AG10803 (cell line): ENCODE results near the gene HS1BP3.

Experiments used
- DNase-seq: peaks from one replicate; pipeline ENCODE4 v3.0.0; 2010; ENCODE audit warnings: low read depth
- H3K4me3 ChIP-seq: 2 replicates; pipeline ENCODE4 v1.5.1; 2011; ENCODE audit warnings: mild to moderate bottlenecking, low read length, control low read depth
- TF ChIP-seq, protein P1 (sequence below): conservative IDR thresholded peaks from 2 replicates; pipeline ENCODE4 v1.5.1; 2011; ENCODE audit warnings: mild to moderate bottlenecking, low read length, control low read depth, inconsistent platforms

The HS1BP3 gene

GRCh38 chr2:20674309-20674965, 23.5 kb upstream of the HS1BP3 start:
- no peak overlapping the region for H3K4me3 ChIP-seq
- TF ChIP-seq, protein P1, sequence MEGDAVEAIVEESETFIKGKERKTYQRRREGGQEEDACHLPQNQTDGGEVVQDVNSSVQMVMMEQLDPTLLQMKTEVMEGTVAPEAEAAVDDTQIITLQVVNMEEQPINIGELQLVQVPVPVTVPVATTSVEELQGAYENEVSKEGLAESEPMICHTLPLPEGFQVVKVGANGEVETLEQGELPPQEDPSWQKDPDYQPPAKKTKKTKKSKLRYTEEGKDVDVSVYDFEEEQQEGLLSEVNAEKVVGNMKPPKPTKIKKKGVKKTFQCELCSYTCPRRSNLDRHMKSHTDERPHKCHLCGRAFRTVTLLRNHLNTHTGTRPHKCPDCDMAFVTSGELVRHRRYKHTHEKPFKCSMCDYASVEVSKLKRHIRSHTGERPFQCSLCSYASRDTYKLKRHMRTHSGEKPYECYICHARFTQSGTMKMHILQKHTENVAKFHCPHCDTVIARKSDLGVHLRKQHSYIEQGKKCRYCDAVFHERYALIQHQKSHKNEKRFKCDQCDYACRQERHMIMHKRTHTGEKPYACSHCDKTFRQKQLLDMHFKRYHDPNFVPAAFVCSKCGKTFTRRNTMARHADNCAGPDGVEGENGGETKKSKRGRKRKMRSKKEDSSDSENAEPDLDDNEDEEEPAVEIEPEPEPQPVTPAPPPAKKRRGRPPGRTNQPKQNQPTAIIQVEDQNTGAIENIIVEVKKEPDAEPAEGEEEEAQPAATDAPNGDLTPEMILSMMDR = no peak
- DNase-seq = no peak

- DNase-seq = no peak
- no peak overlapping the region for H3K4me3 ChIP-seq
Measured at GRCh38 chr2:20673686-20674308, 22.9 kb upstream of the HS1BP3 start.

DNA sequence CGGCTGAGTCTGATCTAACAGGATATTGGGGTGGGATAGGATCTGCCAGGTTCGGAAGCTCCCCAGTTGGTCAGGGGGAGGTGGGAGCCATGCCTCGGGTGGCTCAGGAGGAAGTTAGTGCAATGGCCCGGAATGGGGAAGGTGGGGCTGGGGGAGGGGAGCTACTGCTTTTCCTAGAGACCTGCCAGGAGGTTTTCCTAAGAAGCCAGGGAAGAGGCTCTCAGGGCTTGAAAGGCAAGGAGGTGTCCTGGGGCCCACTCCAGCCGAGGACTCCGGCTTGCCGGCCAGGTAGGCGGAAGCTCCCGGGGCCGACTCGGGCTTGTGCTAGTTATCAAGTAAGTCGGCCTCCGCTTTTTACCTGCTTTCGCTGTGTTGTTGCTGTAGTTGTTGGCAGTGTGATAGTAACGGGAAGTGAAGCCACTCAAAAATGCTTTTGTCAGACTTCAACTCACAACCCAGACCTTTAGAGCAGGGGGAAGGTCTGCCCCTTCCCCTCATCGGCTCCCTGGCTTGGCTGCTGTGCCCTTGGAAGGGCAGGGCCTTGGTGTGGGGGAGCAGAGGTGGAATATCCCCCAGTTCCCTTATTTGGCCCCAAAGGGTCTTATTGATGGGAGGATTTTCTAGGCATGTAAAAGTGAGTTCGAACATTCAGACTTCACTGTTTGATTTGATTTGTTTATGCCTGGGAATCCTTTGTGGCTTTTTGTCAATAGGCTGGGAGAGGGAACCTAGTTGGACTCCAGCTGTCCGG, 21.5 kb upstream of the HS1BP3 start:
- DNase-seq = no peak
- H3K4me3 ChIP-seq = no peak overlapping the region
- TF ChIP-seq, protein P1 = no peak

More at GRCh38 chr2:20673686-20674308, 22.9 kb upstream of the HS1BP3 start:
- TF ChIP-seq, protein P1 = no peak

- no peak for DNase-seq
- H3K4me3 ChIP-seq = no peak overlapping the region
- TF ChIP-seq, protein P1 = no peak
Measured at GRCh38 chr2:20671736-20672080, 20.8 kb upstream of the HS1BP3 start.

GRCh38 chr2:20671036-20671735, 20.3 kb upstream of the HS1BP3 start:
- no peak for DNase-seq
- H3K4me3 ChIP-seq = no peak overlapping the region
- TF ChIP-seq, protein P1 = no peak

DNA sequence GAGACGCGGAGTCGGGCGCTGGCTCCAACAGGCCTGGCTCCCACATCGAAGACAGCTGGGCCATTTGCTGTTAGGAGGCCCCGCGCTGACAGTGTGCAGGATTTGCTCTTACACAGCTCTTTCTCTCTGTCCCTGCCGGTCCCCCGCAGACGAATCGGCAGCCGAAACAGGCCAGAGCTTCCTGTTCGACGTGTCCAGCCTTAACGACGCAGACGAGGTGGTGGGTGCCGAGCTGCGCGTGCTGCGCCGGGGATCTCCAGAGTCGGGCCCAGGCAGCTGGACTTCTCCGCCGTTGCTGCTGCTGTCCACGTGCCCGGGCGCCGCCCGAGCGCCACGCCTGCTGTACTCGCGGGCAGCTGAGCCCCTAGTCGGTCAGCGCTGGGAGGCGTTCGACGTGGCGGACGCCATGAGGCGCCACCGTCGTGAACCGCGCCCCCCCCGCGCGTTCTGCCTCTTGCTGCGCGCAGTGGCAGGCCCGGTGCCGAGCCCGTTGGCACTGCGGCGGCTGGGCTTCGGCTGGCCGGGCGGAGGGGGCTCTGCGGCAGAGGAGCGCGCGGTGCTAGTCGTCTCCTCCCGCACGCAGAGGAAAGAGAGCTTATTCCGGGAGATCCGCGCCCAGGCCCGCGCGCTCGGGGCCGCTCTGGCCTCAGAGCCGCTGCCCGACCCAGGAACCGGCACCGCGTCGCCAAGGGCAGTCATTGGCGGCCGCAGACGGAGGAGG, 19.6 kb upstream of the HS1BP3 start:
- no peak for DNase-seq
- H3K4me3 ChIP-seq = no peak overlapping the region
- TF ChIP-seq, protein P1 = no peak
